A549 treated with CORT108297 at 1 μM for 4 hours (cell line): ENCODE measurements around the gene KAT5. TPM values are rescaled to one million over a fixed set of nuclear protein-coding genes. Genes with fewer than 3 reads are reported as not detected.

Experiments used
- total RNA-seq: library from RNA; stranded (reverse); fragments of 200-300 nt; extraction: Qiagen RNA extraction; gene quantifications from 5 replicates; pipeline ENCODE4 v1.2.3, GENCODE V29; 2022

The KAT5 gene
- 42.0 to 56.6 TPM (median 51.7 TPM) in 5 replicates for total RNA-seq

DNA sequence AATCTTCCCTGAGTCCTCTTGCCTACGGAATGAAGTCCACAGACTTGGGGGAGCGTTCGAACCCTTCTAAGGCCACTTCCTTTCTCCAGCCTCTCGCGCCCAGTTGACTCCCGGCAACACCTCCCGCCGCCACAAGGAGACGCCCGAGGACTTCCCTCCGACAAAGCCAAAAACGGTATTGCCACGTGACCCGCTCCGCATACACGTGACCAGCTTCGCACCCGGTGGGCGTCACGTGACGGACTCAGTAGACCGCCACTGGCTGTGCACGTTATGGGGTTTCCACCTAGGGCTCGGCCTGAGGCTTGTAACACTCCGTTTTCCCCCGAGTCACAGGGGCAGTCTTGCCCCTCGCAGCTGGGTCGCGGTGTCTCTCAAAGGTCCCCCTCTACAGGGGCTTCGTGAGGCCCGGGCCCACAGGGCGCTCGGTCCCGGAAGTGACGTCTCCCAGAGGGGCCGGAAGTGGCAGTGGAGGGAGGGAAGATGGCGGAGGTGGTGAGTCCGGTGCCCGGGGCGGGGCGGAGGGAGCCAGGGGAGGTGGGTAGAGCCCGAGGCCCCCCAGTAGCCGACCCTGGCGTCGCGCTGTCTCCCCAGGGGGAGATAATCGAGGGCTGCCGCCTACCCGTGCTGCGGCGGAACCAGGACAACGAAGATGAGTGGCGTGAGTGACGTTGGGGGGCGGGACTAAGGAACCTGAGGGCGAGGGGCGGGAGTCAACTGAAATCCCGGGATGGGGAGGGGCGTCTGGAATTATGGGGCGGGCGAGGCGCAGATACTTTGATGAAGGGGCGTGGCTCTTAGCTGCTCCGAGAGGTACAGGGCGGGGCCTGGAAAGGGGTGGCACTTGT, at the start of gene KAT5:
TSS of gene KAT5 (plus strand) at position 468 of the 848 bp plus-strand sequence. CDS start at position 484, 16 bp downstream.

DNA sequence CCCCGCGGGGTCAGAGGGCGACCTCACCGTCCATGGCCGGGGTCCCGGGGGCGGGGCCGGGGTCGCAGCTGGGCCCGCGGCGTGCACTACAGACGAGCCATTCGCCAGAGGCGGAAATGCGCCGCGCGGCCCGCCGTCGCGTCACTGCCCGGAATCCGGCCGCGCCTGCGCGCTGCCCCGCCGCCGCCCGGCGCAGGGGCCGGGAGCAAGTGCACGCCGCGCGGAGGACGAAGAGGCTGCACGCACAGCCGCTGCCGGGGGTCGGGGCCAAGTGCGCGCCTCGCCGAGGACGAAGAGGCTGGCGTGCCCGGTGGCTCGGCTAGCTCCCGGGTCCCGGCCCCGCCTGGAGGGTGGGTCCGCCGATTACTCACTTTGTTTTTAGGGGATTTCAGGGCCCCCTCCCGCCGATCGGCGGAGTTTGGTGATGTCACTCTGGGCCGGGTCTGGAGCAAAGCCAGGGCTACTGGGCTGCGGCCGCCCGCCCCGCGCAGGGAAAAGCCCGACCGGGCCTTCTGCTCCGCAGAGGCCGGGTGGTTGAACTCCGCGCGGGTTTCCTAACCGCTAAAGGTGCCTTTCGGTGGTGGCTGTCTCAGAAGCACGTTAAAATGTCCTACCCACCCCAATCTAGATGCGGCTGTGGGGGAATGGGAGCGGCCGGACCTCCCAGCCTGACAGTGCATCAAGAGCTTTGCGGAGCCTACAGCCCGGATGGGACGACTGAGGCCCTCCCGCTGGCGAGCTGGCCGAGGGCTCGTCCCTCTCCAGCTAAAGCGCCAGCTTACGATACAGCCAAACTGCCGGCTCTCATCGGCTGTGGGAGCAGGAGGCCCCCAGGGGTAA, 49.0 kb upstream of the KAT5 start, which contains the start of gene RELA:
TSS of gene RELA (minus strand) at position 118 of the 840 bp plus-strand sequence. CDS start at position 34, 84 bp downstream.

DNA sequence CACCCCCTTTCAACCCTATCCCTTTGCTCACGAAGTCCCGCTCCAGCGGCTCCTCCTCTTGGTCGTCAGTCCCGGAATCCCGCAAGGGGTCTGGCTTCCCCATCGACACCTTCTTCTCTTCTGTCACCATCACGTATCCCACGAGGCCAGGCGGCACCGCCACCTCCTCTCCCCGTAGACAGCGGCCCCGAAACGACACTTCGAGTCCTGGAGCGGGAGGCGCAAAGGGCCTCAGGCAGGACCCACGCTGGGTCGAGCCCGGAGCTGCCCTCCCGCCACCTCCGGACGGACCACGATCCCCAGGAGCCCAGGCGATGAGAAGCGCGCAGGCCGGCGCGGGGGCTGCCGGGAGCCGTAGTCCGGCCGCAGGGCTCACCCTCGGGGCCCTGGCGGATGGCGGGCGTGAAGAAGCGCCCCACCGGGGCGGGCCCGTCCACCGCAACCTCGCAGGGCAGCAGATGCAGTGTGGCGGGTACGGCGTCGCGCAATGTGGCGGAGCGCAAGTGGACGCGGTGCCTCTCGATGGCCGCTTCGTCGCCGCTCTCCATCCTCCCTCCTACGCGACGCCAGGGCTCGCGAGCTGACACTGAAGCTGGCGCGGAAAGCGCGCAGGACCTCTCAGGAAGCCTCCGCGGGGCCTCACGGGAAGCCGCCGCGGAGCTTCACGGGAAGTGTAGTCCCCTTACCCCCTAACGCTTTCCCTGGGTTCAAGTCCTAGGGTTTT, 8.3 kb downstream of the KAT5 start, which contains the start of gene RNASEH2C:
TSS of gene RNASEH2C (minus strand) at position 588 of the 724 bp plus-strand sequence. CDS start at position 548, 40 bp downstream.

Other genes with a start within 250 kb of the KAT5 start
- gene MALAT1, start 213.2 kb upstream of the KAT5 start, total RNA-seq, result 45.7 to 97.4 TPM (median 58.6 TPM) in 5 replicates
- gene SCYL1, start 187.2 kb upstream of the KAT5 start, total RNA-seq, result 44.7 to 67.1 TPM (median 63.3 TPM) in 5 replicates
- 93.6 to 147 TPM (median 130 TPM) in 5 replicates for gene LTBP3, start 153.9 kb upstream of the KAT5 start, total RNA-seq
- gene ZNRD2, start 141.8 kb upstream of the KAT5 start, total RNA-seq, result 73.5 to 87.2 TPM (median 82.1 TPM) in 5 replicates
- 25.3 to 58.9 TPM (median 51.7 TPM) in 5 replicates for gene FAM89B, start 139.7 kb upstream of the KAT5 start, total RNA-seq
- gene EHBP1L1, start 136.2 kb upstream of the KAT5 start, total RNA-seq, result 29.8 to 47.7 TPM (median 43.6 TPM) in 5 replicates
- 0.29 to 1.0 TPM (median 0.76 TPM) in 4 of 5 replicates, not detected in the other for gene KCNK7, start 116.5 kb upstream of the KAT5 start, total RNA-seq
- 41.9 to 53.5 TPM (median 53.1 TPM) in 5 replicates for gene MAP3K11, start 98.0 kb upstream of the KAT5 start, total RNA-seq
- gene PCNX3, start 96.5 kb upstream of the KAT5 start, total RNA-seq, result 25.5 to 41.3 TPM (median 38.9 TPM) in 5 replicates
- 12.7 to 20.7 TPM (median 19.3 TPM) in 5 replicates for gene SIPA1, start 74.2 kb upstream of the KAT5 start, total RNA-seq
- 64.8 to 82.6 TPM (median 79.5 TPM) in 5 replicates for gene RELA, start 49.3 kb upstream of the KAT5 start, total RNA-seq
- gene RNASEH2C, start 8.5 kb downstream of the KAT5 start, total RNA-seq, result 29.7 to 54.1 TPM (median 51.4 TPM) in 5 replicates
- 7.6 to 13.5 TPM (median 11.9 TPM) in 5 replicates for gene AP5B1, start 68.7 kb downstream of the KAT5 start, total RNA-seq
- gene OVOL1, start 74.8 kb downstream of the KAT5 start, total RNA-seq, result 0.02 to 0.09 TPM (median 0.07 TPM) in 3 of 5 replicates, not detected in the others
- 0.06 to 0.27 TPM (median 0.08 TPM) in 3 of 5 replicates, not detected in the others for gene SNX32, start 121.7 kb downstream of the KAT5 start, total RNA-seq
- 1,930 to 2,323 TPM (median 2,279 TPM) in 5 replicates for gene CFL1, start 145.9 kb downstream of the KAT5 start, total RNA-seq
- 25.2 to 36.4 TPM (median 34.5 TPM) in 5 replicates for gene MUS81, start 148.2 kb downstream of the KAT5 start, total RNA-seq
- gene EFEMP2, start 160.5 kb downstream of the KAT5 start, total RNA-seq, result 0.77 to 1.4 TPM (median 1.2 TPM) in 5 replicates
- 0.06 to 0.16 TPM in 2 of 5 replicates, not detected in the others for gene CTSW, start 167.6 kb downstream of the KAT5 start, total RNA-seq
- gene FIBP, start 176.2 kb downstream of the KAT5 start, total RNA-seq, result 71.8 to 97.2 TPM (median 89.4 TPM) in 5 replicates
- gene CCDC85B, start 178.4 kb downstream of the KAT5 start, total RNA-seq, result 24.4 to 53.2 TPM (median 49.6 TPM) in 5 replicates
- gene FOSL1, start 188.1 kb downstream of the KAT5 start, total RNA-seq, result 148 to 236 TPM (median 164 TPM) in 5 replicates
- 40.6 to 65.5 TPM (median 61.3 TPM) in 5 replicates for gene C11orf68, start 206.8 kb downstream of the KAT5 start, total RNA-seq
- gene DRAP1, start 207.2 kb downstream of the KAT5 start, total RNA-seq, result 196 to 277 TPM (median 239 TPM) in 5 replicates
- gene TSGA10IP, start 233.2 kb downstream of the KAT5 start, total RNA-seq, result not detected in 5 replicates
- gene SART1, start 249.5 kb downstream of the KAT5 start, total RNA-seq, result 46.6 to 64.2 TPM (median 61.5 TPM) in 5 replicates